ENCODE results near the gene GALNT16.

GALNT16 gene

GRCh38 chr14:69317102-69317755 lies 57.3 kb downstream of the GALNT16 start:
- H3K4me1 ChIP-seq (ENCODE audit: control insufficient read depth, insufficient read depth, low read length): peaks cover 5% of the 10 kb centered on the region
- no peak overlapping the region for H3K9ac ChIP-seq (ENCODE audit: low read length)
- no peaks in the 10 kb centered on the region for H3K27me3 ChIP-seq (ENCODE audit: control insufficient read depth, insufficient read depth, low read length)
- no peak overlapping the region for H3K4me3 ChIP-seq (ENCODE audit: low read length)
- H3K36me3 ChIP-seq (ENCODE audit: control insufficient read depth, insufficient read depth, low read length): no peaks in the 10 kb centered on the region
- H3K27ac ChIP-seq (ENCODE audit: low read depth, low read length): no peak overlapping the region

GRCh38 chr14:69317780-69318179 lies 57.8 kb downstream of the GALNT16 start:
- peaks cover 5% of the 10 kb centered on the region for H3K4me1 ChIP-seq (ENCODE audit: control insufficient read depth, insufficient read depth, low read length)
- no peak overlapping the region for H3K4me3 ChIP-seq (ENCODE audit: low read length)
- H3K36me3 ChIP-seq (ENCODE audit: control insufficient read depth, insufficient read depth, low read length): no peaks in the 10 kb centered on the region
- H3K27me3 ChIP-seq (ENCODE audit: control insufficient read depth, insufficient read depth, low read length): no peaks in the 10 kb centered on the region
- no peak overlapping the region for H3K27ac ChIP-seq (ENCODE audit: low read depth, low read length)
- H3K9ac ChIP-seq (ENCODE audit: low read length): no peak overlapping the region

- Histone ChIP-seq H3K4me3 (ENCODE audit: low read length) (no peak overlapping the region), H3K27me3 (ENCODE audit: control insufficient read depth, insufficient read depth, low read length) (no peaks in the 10 kb centered on the region), H3K4me1 (ENCODE audit: control insufficient read depth, insufficient read depth, low read length) (peaks cover 5% of the 10 kb centered on the region), H3K36me3 (ENCODE audit: control insufficient read depth, insufficient read depth, low read length) (no peaks in the 10 kb centered on the region), H3K27ac (ENCODE audit: low read depth, low read length) (no peak overlapping the region), H3K9ac (ENCODE audit: low read length) (no peak overlapping the region)
These were observed 58.3 kb downstream of the GALNT16 start for GRCh38 chr14:69318241-69318640.

GRCh38 chr14:69318901-69319475 lies 59.0 kb downstream of the GALNT16 start:
- Histone ChIP-seq H3K9ac (ENCODE audit: low read length) (no peak overlapping the region), H3K27ac (ENCODE audit: low read depth, low read length) (no peak overlapping the region), H3K27me3 (ENCODE audit: control insufficient read depth, insufficient read depth, low read length) (no peaks in the 10 kb centered on the region), H3K36me3 (ENCODE audit: control insufficient read depth, insufficient read depth, low read length) (no peaks in the 10 kb centered on the region), H3K4me3 (ENCODE audit: low read length) (no peak overlapping the region), H3K4me1 (ENCODE audit: control insufficient read depth, insufficient read depth, low read length) (peaks cover 5% of the 10 kb centered on the region)

GRCh38 chr14:69319911-69320310 lies 60.0 kb downstream of the GALNT16 start:
- Histone ChIP-seq H3K9ac (ENCODE audit: low read length) (no peak overlapping the region), H3K4me3 (ENCODE audit: low read length) (no peak overlapping the region), H3K27me3 (ENCODE audit: control insufficient read depth, insufficient read depth, low read length) (no peaks in the 10 kb centered on the region), H3K4me1 (ENCODE audit: control insufficient read depth, insufficient read depth, low read length) (peaks cover 5% of the 10 kb centered on the region), H3K27ac (ENCODE audit: low read depth, low read length) (no peak overlapping the region), H3K36me3 (ENCODE audit: control insufficient read depth, insufficient read depth, low read length) (no peaks in the 10 kb centered on the region)

- Histone ChIP-seq H3K27ac (ENCODE audit: low read depth, low read length) (no peak overlapping the region), H3K36me3 (ENCODE audit: control insufficient read depth, insufficient read depth, low read length) (no peaks in the 10 kb centered on the region), H3K27me3 (ENCODE audit: control insufficient read depth, insufficient read depth, low read length) (no peaks in the 10 kb centered on the region), H3K4me1 (ENCODE audit: control insufficient read depth, insufficient read depth, low read length) (peaks cover 5% of the 10 kb centered on the region), H3K4me3 (ENCODE audit: low read length) (no peak overlapping the region), H3K9ac (ENCODE audit: low read length) (no peak overlapping the region)
These were observed 60.8 kb downstream of the GALNT16 start for GRCh38 chr14:69320581-69321365.

GRCh38 chr14:69321601-69322330 lies 61.8 kb downstream of the GALNT16 start:
- H3K4me3 ChIP-seq (ENCODE audit: low read length): no peak overlapping the region
- no peak overlapping the region for H3K27ac ChIP-seq (ENCODE audit: low read depth, low read length)
- H3K4me1 ChIP-seq (ENCODE audit: control insufficient read depth, insufficient read depth, low read length): peaks cover 5% of the 10 kb centered on the region
- no peaks in the 10 kb centered on the region for H3K27me3 ChIP-seq (ENCODE audit: control insufficient read depth, insufficient read depth, low read length)
- H3K36me3 ChIP-seq (ENCODE audit: control insufficient read depth, insufficient read depth, low read length): no peaks in the 10 kb centered on the region
- H3K9ac ChIP-seq (ENCODE audit: low read length): no peak overlapping the region

- H3K4me1 ChIP-seq (ENCODE audit: control insufficient read depth, insufficient read depth, low read length): no peaks in the 10 kb centered on the region
- no peaks in the 10 kb centered on the region for H3K27me3 ChIP-seq (ENCODE audit: control insufficient read depth, insufficient read depth, low read length)
- no peaks in the 10 kb centered on the region for H3K36me3 ChIP-seq (ENCODE audit: control insufficient read depth, insufficient read depth, low read length)
- no peak overlapping the region for H3K4me3 ChIP-seq (ENCODE audit: low read length)
- H3K27ac ChIP-seq (ENCODE audit: low read depth, low read length): no peak overlapping the region
- H3K9ac ChIP-seq (ENCODE audit: low read length): no peak overlapping the region
These were observed 63.5 kb downstream of the GALNT16 start for GRCh38 chr14:69323266-69323998.

- no peaks in the 10 kb centered on the region for H3K36me3 ChIP-seq (ENCODE audit: control insufficient read depth, insufficient read depth, low read length)
- H3K27me3 ChIP-seq (ENCODE audit: control insufficient read depth, insufficient read depth, low read length): no peaks in the 10 kb centered on the region
- H3K4me3 ChIP-seq (ENCODE audit: low read length): no peak overlapping the region
- no peak overlapping the region for H3K27ac ChIP-seq (ENCODE audit: low read depth, low read length)
- H3K4me1 ChIP-seq (ENCODE audit: control insufficient read depth, insufficient read depth, low read length): no peaks in the 10 kb centered on the region
- no peak overlapping the region for H3K9ac ChIP-seq (ENCODE audit: low read length)
These were observed 64.0 kb downstream of the GALNT16 start for GRCh38 chr14:69323999-69324282.

GRCh38 chr14:69324341-69324931 lies 64.5 kb downstream of the GALNT16 start:
- no peaks in the 10 kb centered on the region for H3K4me1 ChIP-seq (ENCODE audit: control insufficient read depth, insufficient read depth, low read length)
- H3K27me3 ChIP-seq (ENCODE audit: control insufficient read depth, insufficient read depth, low read length): no peaks in the 10 kb centered on the region
- no peak overlapping the region for H3K9ac ChIP-seq (ENCODE audit: low read length)
- H3K36me3 ChIP-seq (ENCODE audit: control insufficient read depth, insufficient read depth, low read length): no peaks in the 10 kb centered on the region
- no peak overlapping the region for H3K27ac ChIP-seq (ENCODE audit: low read depth, low read length)
- no peak overlapping the region for H3K4me3 ChIP-seq (ENCODE audit: low read length)

- Histone ChIP-seq H3K4me1 (ENCODE audit: control insufficient read depth, insufficient read depth, low read length) (no peaks in the 10 kb centered on the region), H3K4me3 (ENCODE audit: low read length) (no peak overlapping the region), H3K27ac (ENCODE audit: low read depth, low read length) (no peak overlapping the region), H3K27me3 (ENCODE audit: control insufficient read depth, insufficient read depth, low read length) (no peaks in the 10 kb centered on the region), H3K36me3 (ENCODE audit: control insufficient read depth, insufficient read depth, low read length) (no peaks in the 10 kb centered on the region), H3K9ac (ENCODE audit: low read length) (no peak overlapping the region)
These were observed 65.1 kb downstream of the GALNT16 start for GRCh38 chr14:69325086-69325485.

Measured in rectal smooth muscle tissue (tissue), 1 donor.